HG03095 (cell line): ENCODE results near the gene RNF212.

Experiments used
- ATAC-seq: cut with Tn5 transposase; IDR thresholded peaks from one replicate; pipeline ENCODE4 v1.9.1; 2021; ENCODE audit warnings: moderate library complexity; ENCODE audit not compliant: unreplicated experiment

RNF212 gene

GRCh38 chr4:1090465-1091440 is 22.6 kb downstream of the RNF212 start:
- ATAC-seq, result no peak

GRCh38 chr4:1090036-1090435 is 23.3 kb downstream of the RNF212 start:
- no peak for ATAC-seq

- ATAC-seq, result no peak
These were observed 26.0 kb downstream of the RNF212 start for GRCh38 chr4:1087371-1087770.

GRCh38 chr4:1086011-1086410 is 27.4 kb downstream of the RNF212 start:
- no peak for ATAC-seq

GRCh38 chr4:1085404-1085799 is 28.0 kb downstream of the RNF212 start:
- ATAC-seq, result no peak

- no peak for ATAC-seq
These were observed 28.5 kb downstream of the RNF212 start for GRCh38 chr4:1084796-1085403.

GRCh38 chr4:1084394-1084793 is 29.0 kb downstream of the RNF212 start:
- no peak for ATAC-seq

- ATAC-seq, result no peak
These were observed 30.9 kb downstream of the RNF212 start for GRCh38 chr4:1082215-1083182.

- ATAC-seq, result no peak
These were observed 31.7 kb downstream of the RNF212 start for GRCh38 chr4:1081689-1082040.

GRCh38 chr4:1080961-1081688 is 32.2 kb downstream of the RNF212 start:
- no peak for ATAC-seq

- ATAC-seq, result no peak
These were observed 32.9 kb downstream of the RNF212 start for GRCh38 chr4:1080432-1080831.

GRCh38 chr4:1079711-1080265 is 33.6 kb downstream of the RNF212 start:
- ATAC-seq, result no peak

- no peak for ATAC-seq
These were observed 34.9 kb downstream of the RNF212 start for GRCh38 chr4:1078490-1078889.

GRCh38 chr4:1077711-1078477 is 35.5 kb downstream of the RNF212 start:
- ATAC-seq, result no peak

- ATAC-seq, result no peak
These were observed 37.3 kb downstream of the RNF212 start for GRCh38 chr4:1075809-1076699.

- ATAC-seq, result no peak
These were observed 38.1 kb downstream of the RNF212 start for GRCh38 chr4:1075225-1075624.

- no peak for ATAC-seq
These were observed 39.3 kb downstream of the RNF212 start for GRCh38 chr4:1074077-1074476.

GRCh38 chr4:1072830-1073446 is 40.4 kb downstream of the RNF212 start:
- no peak for ATAC-seq
